Measurements from ENCODE around the gene VARS2. TPM values are rescaled to one million over a fixed set of nuclear protein-coding genes. Genes with fewer than 3 reads are reported as not detected.

VARS2 gene
- 1.0 and 1.6 TPM in 2 replicates for polyA plus RNA-seq

GRCh38 chr6:30914076-30914853, at the start of gene VARS2:
TSS of gene VARS2 (plus strand) at chr6:30914238. CDS start at chr6:30914837, 599 bp downstream.

DNA sequence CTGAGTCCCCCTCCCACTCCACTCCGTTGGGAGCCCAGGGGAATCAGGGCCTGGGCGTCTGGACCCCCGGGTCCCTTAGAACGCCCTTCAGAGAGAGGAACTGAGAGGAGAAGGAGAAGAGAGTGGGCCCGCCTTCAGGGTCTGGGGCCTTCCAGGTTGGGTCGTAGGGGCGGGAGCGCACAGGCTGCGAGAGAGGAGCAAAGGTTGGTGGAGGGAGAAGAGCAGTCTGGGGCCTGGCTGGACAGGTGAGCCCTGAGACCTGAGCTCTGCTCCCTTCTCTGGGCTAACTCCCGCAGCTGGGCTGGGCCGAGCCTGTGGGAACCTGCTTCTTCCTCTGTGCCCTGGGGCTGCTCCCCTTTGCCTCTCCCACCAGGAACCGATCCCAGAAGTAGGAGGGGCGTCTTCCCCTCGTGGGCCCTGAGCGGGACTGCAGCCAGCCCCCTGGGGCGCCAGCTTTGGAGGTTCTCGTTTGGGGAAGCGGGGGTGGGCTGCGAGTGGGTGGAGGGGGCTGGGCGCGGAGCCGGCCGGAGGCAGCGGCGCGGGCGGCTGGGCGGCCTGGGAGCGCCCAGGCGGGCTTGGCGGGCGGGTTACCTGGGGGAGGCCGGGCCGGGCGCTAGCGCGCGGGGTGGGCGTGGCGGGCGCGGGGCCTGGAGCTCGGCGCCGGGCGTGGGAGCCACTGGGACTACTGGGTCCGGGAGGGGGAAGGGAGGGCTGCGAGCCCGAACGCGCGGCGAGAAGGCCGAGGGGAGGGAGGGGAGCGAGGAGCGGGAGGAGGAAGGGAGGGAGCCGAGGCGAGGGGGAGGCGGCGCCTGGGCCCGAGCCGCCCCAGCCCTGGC, 30.1 kb upstream of the VARS2 start, which contains the start of gene DDR1:
DDR1 (plus strand) TSS at position 835 of the 836 bp plus-strand sequence. CDS start 4,211 bp downstream, outside the sequence.

GRCh38 chr6:30907758-30908591, 6.1 kb upstream of the VARS2 start, which contains the start of gene GTF2H4:
TSS of gene GTF2H4 (plus strand) at chr6:30908207.

DNA sequence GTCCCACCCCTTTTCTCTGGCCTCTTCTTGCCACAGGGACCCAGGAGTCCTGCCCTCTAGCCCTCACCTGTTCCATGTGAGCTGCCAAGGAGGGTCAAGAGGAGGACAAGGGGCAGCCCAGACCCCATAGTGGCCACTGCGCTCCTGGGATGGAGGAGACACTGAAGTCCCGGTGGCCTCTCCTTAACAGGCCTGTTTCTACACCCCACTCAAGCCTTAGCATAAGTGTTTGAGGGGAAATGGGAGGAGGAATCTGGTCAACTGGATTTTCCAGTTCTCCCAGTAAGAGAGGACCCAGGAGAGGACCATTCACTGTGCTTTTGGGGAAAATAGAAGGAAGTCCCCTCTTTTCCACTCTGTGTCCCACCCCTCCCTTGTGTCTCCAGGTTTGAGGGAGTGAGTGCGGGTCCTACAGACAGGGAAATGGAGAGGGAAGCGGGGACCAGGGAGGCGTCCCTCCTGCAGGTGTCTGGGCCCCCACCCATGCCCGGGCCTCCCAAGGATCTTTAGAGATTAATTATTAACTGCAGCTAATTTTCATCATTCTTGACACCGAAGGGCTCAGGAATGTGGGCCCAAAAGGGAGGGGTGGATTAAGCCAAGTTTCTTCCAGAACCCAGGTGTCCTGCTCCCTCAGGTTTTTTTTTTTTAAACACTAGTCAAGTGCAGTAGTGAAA, 18.1 kb downstream of the VARS2 start, which contains the start of gene SFTA2:
SFTA2 (minus strand) TSS at position 202 of the 677 bp plus-strand sequence; CDS start at position 128, 74 bp downstream.

GRCh38 chr6:30940361-30940986, 26.4 kb downstream of the VARS2 start, which contains the start of gene MUCL3:
TSS of gene MUCL3 (plus strand) at chr6:30940973. CDS start at chr6:30941000, 27 bp downstream.

Other genes starting within 250 kb of the VARS2 start
- 6.8 and 13.8 TPM in 2 replicates for gene DHX16, start 241.2 kb upstream of the VARS2 start, polyA plus RNA-seq
- gene PPP1R18, start 227.6 kb upstream of the VARS2 start, polyA plus RNA-seq: 1.7 and 1.9 TPM in 2 replicates
- 0.53 and 1.5 TPM in 2 replicates for gene NRM, start 223.3 kb upstream of the VARS2 start, polyA plus RNA-seq
- 1.9 and 5.6 TPM in 2 replicates for gene MDC1, start 197.0 kb upstream of the VARS2 start, polyA plus RNA-seq
- gene TUBB, start 193.9 kb upstream of the VARS2 start, polyA plus RNA-seq: 159 and 174 TPM in 2 replicates
- gene FLOT1, start 171.6 kb upstream of the VARS2 start, polyA plus RNA-seq: 34.3 and 35.3 TPM in 2 replicates
- gene IER3, start 169.7 kb upstream of the VARS2 start, polyA plus RNA-seq: 2.5 and 2.7 TPM in 2 replicates
- gene DDR1, start 29.7 kb upstream of the VARS2 start, polyA plus RNA-seq: 1.7 and 2.1 TPM in 2 replicates
- gene GTF2H4, start 6.0 kb upstream of the VARS2 start, polyA plus RNA-seq: 1.7 TPM in 1 of 2 replicates, not detected in the other
- not detected in 2 replicates for gene SFTA2, start 17.9 kb downstream of the VARS2 start, polyA plus RNA-seq
- not detected in 2 replicates for gene MUCL3, start 26.7 kb downstream of the VARS2 start, polyA plus RNA-seq
- gene MUC21, start 69.5 kb downstream of the VARS2 start, polyA plus RNA-seq: not detected in 2 replicates
- gene MUC22, start 96.2 kb downstream of the VARS2 start, polyA plus RNA-seq: not detected in 2 replicates
- not detected in 2 replicates for gene C6orf15, start 198.3 kb downstream of the VARS2 start, polyA plus RNA-seq
- gene PSORS1C1, start 200.6 kb downstream of the VARS2 start, polyA plus RNA-seq: 3.5 TPM in 1 of 2 replicates, not detected in the other
- gene CDSN, start 206.2 kb downstream of the VARS2 start, polyA plus RNA-seq: not detected in 2 replicates
- not detected in 2 replicates for gene PSORS1C2, start 224.8 kb downstream of the VARS2 start, polyA plus RNA-seq
- gene CCHCR1, start 243.6 kb downstream of the VARS2 start, polyA plus RNA-seq: 0.52 and 1.4 TPM in 2 replicates
- 0.15 and 0.32 TPM in 2 replicates for gene TCF19, start 244.4 kb downstream of the VARS2 start, polyA plus RNA-seq